Lower leg skin (tissue), 4 donors: ENCODE data around the gene ZNF844. TPM values are rescaled to one million over a fixed set of nuclear protein-coding genes. Genes with fewer than 3 reads are reported as not detected.
"Not testable (repeated sequence)": the region's sequence is repeated elsewhere in the genome, so short reads cannot be mapped to it uniquely, and the experiment has no call there.

ENCODE experiments used
- DNase-seq, 2 donors: peaks; one replicate each; pipeline ENCODE4 v3.0.0-alpha.2; 2019; ENCODE audit warnings: low spot score in 2 of 2
- H3K4me3 ChIP-seq: fragments of 200-600 bp; sonication (generic); 2 replicates; pipeline ENCODE4 v1.5.1; 2017; ENCODE audit warnings: mild to moderate bottlenecking, low read depth; ENCODE audit not compliant: poor library complexity, severe bottlenecking
- POLR2A ChIP-seq, 2 donors: fragments of 450-650 bp; IDR thresholded peaks; one replicate each; pipeline ENCODE4 v1.6.1; 2016 to 2017; ENCODE audit warnings: antibody characterized with exemption in 2 of 2, mild to moderate bottlenecking in 1 of 2, moderate library complexity in 1 of 2
- WGBS, 2 donors: methylation state at CpG; one replicate each; pipeline ENCODE4 v1.1.5; 2018; 5-methylcytosine and 5-hydroxymethylcytosine counted together
- intact Hi-C: fragments of 100-400 bp; cut with DNase I; formaldehyde crosslinking; loops from one replicate; pipeline ENCODE4 v1.15.0; 2023; ENCODE audit warnings: low total_unique reads
- total RNA-seq, 4 donors: library from RNA; depleted of rRNA; stranded (reverse); fragments of >200 nt; gene quantifications; one replicate each; pipeline ENCODE4 v1.1.0, GENCODE V29; 2016
- TF ChIP-seq, protein P1 (sequence below), 3 donors: fragments of 450-650 bp; IDR thresholded peaks; one replicate each; pipeline ENCODE4 v1.5.1; 2016; ENCODE audit warnings: antibody characterized with exemption in 3 of 3, mild to moderate bottlenecking in 3 of 3, moderate library complexity in 2 of 3

The ZNF844 gene
- total RNA-seq, 4 donors from 2014 or later: 10.1 to 20.8 (median 14.6) TPM

DNA sequence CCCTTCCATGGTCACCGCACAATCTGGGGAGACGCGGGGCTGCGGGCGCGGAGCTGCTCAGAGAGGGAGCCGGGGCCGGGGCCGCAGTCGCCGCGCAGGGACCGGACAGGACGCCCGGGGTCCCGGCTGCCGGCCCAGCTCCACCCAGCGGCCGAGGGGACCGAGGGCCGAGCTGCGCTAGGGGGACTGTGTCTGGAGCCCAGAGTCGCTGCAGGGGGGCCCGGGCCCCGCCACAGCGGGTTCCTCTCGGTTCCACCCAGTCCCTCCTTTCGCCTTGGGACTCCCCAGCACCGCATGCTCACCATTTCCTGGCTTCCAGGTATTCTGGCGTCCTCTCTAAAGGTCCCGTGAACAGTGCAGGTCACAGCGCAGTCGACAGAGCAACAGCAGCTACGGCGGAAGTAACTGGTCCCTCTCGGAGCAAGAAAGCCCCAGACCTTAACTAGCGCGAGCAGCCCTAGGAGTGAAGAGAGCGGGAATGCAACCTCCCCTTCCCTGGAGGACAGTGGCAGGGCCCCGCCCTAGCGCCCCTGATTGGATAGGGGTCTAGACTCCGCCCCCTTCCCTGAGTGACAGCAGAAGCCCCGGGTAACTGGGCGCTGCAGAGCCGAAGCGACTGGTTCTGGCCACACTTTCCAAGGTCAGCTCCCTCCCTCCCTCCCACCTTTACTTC is 11.9 kb upstream of the ZNF844 start, which contains the start of gene ZNF878:
TSS of gene ZNF878 (minus strand) at position 465 of the 673 bp plus-strand sequence. CDS start at position 305, 160 bp downstream.
- intact Hi-C loops: no loop called here
- WGBS, 2 donors: 0 to 2% methylated on average over 27 to 42 of the region's 46 CpGs
- no peak for TF ChIP-seq POLR2A (IDR thresholded peaks at IDR 0.05)
- TF ChIP-seq, protein P1, sequence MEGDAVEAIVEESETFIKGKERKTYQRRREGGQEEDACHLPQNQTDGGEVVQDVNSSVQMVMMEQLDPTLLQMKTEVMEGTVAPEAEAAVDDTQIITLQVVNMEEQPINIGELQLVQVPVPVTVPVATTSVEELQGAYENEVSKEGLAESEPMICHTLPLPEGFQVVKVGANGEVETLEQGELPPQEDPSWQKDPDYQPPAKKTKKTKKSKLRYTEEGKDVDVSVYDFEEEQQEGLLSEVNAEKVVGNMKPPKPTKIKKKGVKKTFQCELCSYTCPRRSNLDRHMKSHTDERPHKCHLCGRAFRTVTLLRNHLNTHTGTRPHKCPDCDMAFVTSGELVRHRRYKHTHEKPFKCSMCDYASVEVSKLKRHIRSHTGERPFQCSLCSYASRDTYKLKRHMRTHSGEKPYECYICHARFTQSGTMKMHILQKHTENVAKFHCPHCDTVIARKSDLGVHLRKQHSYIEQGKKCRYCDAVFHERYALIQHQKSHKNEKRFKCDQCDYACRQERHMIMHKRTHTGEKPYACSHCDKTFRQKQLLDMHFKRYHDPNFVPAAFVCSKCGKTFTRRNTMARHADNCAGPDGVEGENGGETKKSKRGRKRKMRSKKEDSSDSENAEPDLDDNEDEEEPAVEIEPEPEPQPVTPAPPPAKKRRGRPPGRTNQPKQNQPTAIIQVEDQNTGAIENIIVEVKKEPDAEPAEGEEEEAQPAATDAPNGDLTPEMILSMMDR (IDR thresholded peaks at IDR 0.05): no peak
- peak within 1 kb of the TSS; percentile 63 for H3K4me3 ChIP-seq
- peak; percentile 88 to 98 for DNase-seq

DNA sequence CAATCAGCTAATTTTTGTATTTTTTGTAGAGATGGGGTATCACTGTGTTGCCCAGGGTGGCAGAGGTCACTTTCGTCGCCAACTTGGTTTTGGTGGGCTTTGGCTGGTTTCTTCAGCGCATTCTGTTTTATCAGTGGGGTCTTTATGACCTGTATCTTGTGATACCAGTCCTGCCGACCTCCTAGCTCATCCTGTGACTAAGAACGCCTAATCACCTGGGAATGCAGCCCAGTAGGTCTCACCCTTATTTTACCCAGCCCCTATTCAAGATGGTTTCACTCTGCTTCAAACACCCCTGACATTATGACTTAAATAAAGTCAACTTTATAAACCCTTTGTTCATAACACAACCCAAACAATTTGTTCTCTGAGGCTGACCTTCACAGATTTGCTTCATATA is 8.7 kb upstream of the ZNF844 start:
- intact Hi-C loops: no loop called here
- no peak for TF ChIP-seq POLR2A (IDR thresholded peaks at IDR 0.05)
- TF ChIP-seq, protein P1 (IDR thresholded peaks at IDR 0.05): no peak
- DNase-seq: no peak
- H3K4me3 ChIP-seq: no peak overlapping the region
- WGBS, 2 donors: 71 to 77% methylated on average over 5 of the region's 5 CpGs

DNA sequence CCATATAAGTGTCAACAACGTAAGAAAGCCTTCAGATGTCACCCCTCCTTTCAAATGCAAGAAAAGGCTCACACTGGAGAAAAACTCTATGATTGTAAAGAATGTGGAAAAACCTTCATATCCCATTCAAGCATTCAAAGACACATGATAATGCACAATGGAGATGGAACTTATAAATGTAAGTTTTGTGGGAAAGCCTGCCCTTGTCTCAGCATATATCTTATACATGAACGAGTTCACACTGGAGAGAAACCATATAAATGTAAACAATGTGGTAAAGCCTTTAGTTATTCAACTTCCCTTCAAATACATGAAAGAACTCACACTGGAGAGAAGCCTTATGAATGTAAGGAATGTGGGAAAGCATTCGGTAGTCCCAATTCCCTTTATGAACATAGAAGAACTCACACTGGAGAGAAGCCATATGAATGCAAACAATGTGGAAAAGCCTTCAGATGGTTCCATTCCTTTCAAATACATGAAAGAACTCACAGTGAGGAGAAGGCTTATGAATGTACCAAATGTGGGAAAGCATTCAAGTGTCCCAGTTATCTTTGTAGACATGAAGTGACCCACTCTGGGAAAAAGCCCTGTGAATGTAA is 11.1 kb downstream of the ZNF844 start:
- TF ChIP-seq, protein P1 (IDR thresholded peaks at IDR 0.05): no peak
- TF ChIP-seq POLR2A (IDR thresholded peaks at IDR 0.05): no peak

GRCh38 chr19:12076331-12076730 is 11.8 kb downstream of the ZNF844 start:
- DNase-seq: not testable (repeated sequence)
- intact Hi-C loops: loop anchor here (10.0 kb wide), 1 partner anchor 58 kb away; no protein-coding TSS in a partner anchor

More for the DNA sequence above, 11.1 kb downstream of the ZNF844 start:
- WGBS, 2 donors: 92 to 94% methylated on average over 3 of the region's 3 CpGs
- intact Hi-C loops: loop anchor here (10.0 kb wide), 1 partner anchor 59 kb away; no protein-coding TSS in a partner anchor
- H3K4me3 ChIP-seq: no peak overlapping the region
- no peak for DNase-seq

GRCh38 chr19:12077375-12077774 is 12.8 kb downstream of the ZNF844 start:
- 96 to 97% methylated on average over 3 of the region's 3 CpGs for WGBS, 2 donors
- DNase-seq: no peak
- intact Hi-C loops: loop anchor here (10.0 kb wide), 1 partner anchor 57 kb away; no protein-coding TSS in a partner anchor
- TF ChIP-seq POLR2A (IDR thresholded peaks at IDR 0.05): no peak
- TF ChIP-seq, protein P1 (IDR thresholded peaks at IDR 0.05): no peak
- no peak overlapping the region for H3K4me3 ChIP-seq

More at GRCh38 chr19:12076331-12076730, 11.8 kb downstream of the ZNF844 start:
- not testable (repeated sequence) for H3K4me3 ChIP-seq
- 95 to 97% methylated on average over 3 of the region's 3 CpGs for WGBS, 2 donors

- H3K4me3 ChIP-seq, DNase-seq, intact Hi-C loops: not testable (repeated sequence)
- 93 to 99% methylated on average over 6 of the region's 6 CpGs for whole genome bisulfite sequencing, 2 donors
Observed at GRCh38 chr19:12083336-12083735, 18.8 kb downstream of the ZNF844 start.
